Measurements from ENCODE around the gene ACSF2. TPM values are rescaled to one million over a fixed set of nuclear protein-coding genes. Genes with fewer than 3 reads are reported as not detected.

ACSF2 gene
- polyA plus RNA-seq, 1 donor (not counting 4 experiments of a cell fraction or from before 2014, with no cell fraction given) = 71.9 TPM

GRCh38 chr17:50430821-50431618 is 5.0 kb downstream of the ACSF2 start:
- peaks cover 3 to 6% of the 10 kb centered on the region in 2 experiments for H3K36me3 ChIP-seq (ENCODE audit: control insufficient read depth in 2 of 2, extremely low read depth in 1 of 2, insufficient read depth in 2 of 2, low read length in 2 of 2)
- no peaks in the 10 kb centered on the region for H3K9me3 ChIP-seq (ENCODE audit: control insufficient read depth, low read depth, low read length)
- H2AFZ ChIP-seq (ENCODE audit: control insufficient read depth, low read length) = no peak overlapping the region
- no peak overlapping the region for H3K4me2 ChIP-seq (ENCODE audit: control insufficient read depth, extremely low read depth, insufficient read depth, low read depth, low read length)
- H4K20me1 ChIP-seq (ENCODE audit: control insufficient read depth, extremely low read depth, insufficient read depth, low read length) = no peaks in the 10 kb centered on the region
- dilution Hi-C loops (cut with MboI; ENCODE audit: extremely low pct_ligation_motif_present, low sequenced_read_pairs) = no loop called here
- no peak overlapping the region for H3K27ac ChIP-seq (ENCODE audit: control insufficient read depth, insufficient read depth, low read length)
- no peak for DNase-seq (ENCODE audit: low read depth, low spot score)
- H3K79me2 ChIP-seq (ENCODE audit: control insufficient read depth, insufficient read depth, low read length) = peaks cover 34% of the 10 kb centered on the region
- no peak for TF ChIP-seq EZH2 (IDR thresholded peaks at IDR 0.05; ENCODE audit: low read length)
- no peak for TF ChIP-seq CTCF (optimal IDR thresholded peaks at IDR 0.05 in 1 of 3, IDR thresholded peaks at IDR 0.05 in 1 of 3, conservative IDR thresholded peaks at IDR 0.05 in 1 of 3; ENCODE audit: extremely low read depth in 1 of 3, insufficient read depth in 2 of 3, low read length in 3 of 3)
- peaks cover 39% of the 10 kb centered on the region for H3K4me1 ChIP-seq (ENCODE audit: control insufficient read depth, extremely low read depth, insufficient read depth, low read length)
- H3K9me1 ChIP-seq (ENCODE audit: control insufficient read depth, extremely low read depth, insufficient read depth, low read length) = no peaks in the 10 kb centered on the region
- H3K4me3 ChIP-seq (ENCODE audit: control insufficient read depth in 2 of 3, extremely low read depth in 1 of 3, insufficient read depth in 2 of 3, low read depth in 1 of 3, low read length in 3 of 3) = no peak overlapping the region
- no peaks in the 10 kb centered on the region for H3K27me3 ChIP-seq (ENCODE audit: control insufficient read depth, extremely low read depth, insufficient read depth, low read length)
- FAIRE-seq = no peak
- H3K9ac ChIP-seq (ENCODE audit: control insufficient read depth, extremely low read depth, insufficient read depth, low read length) = no peak overlapping the region

- no peak for FAIRE-seq
- dilution Hi-C loops (cut with MboI; ENCODE audit: extremely low pct_ligation_motif_present, low sequenced_read_pairs) = no loop called here
Measured at GRCh38 chr17:50432125-50432762, 6.2 kb downstream of the ACSF2 start.

More at GRCh38 chr17:50432125-50432762, 6.2 kb downstream of the ACSF2 start:
- Histone ChIP-seq H3K9me1 (ENCODE audit: control insufficient read depth, extremely low read depth, insufficient read depth, low read length) (no peaks in the 10 kb centered on the region), H3K27me3 (ENCODE audit: control insufficient read depth, extremely low read depth, insufficient read depth, low read length) (no peaks in the 10 kb centered on the region), H3K4me2 (ENCODE audit: control insufficient read depth, extremely low read depth, insufficient read depth, low read depth, low read length) (no peak overlapping the region), H3K79me2 (ENCODE audit: control insufficient read depth, insufficient read depth, low read length) (peaks cover 25% of the 10 kb centered on the region), H2AFZ (ENCODE audit: control insufficient read depth, low read length) (no peak overlapping the region), H3K9ac (ENCODE audit: control insufficient read depth, extremely low read depth, insufficient read depth, low read length) (no peak overlapping the region), H4K20me1 (ENCODE audit: control insufficient read depth, extremely low read depth, insufficient read depth, low read length) (no peaks in the 10 kb centered on the region), H3K4me3 (ENCODE audit: control insufficient read depth in 2 of 3, extremely low read depth in 1 of 3, insufficient read depth in 2 of 3, low read depth in 1 of 3, low read length in 3 of 3) (no peak overlapping the region), H3K36me3 (ENCODE audit: control insufficient read depth in 2 of 2, extremely low read depth in 1 of 2, insufficient read depth in 2 of 2, low read length in 2 of 2) (peaks cover 3 to 6% of the 10 kb centered on the region in 2 experiments), H3K27ac (ENCODE audit: control insufficient read depth, insufficient read depth, low read length) (no peak overlapping the region), H3K4me1 (ENCODE audit: control insufficient read depth, extremely low read depth, insufficient read depth, low read length) (peaks cover 32% of the 10 kb centered on the region), H3K9me3 (ENCODE audit: control insufficient read depth, low read depth, low read length) (no peaks in the 10 kb centered on the region)
- TF ChIP-seq EZH2 (IDR thresholded peaks at IDR 0.05; ENCODE audit: low read length) (no peak), CTCF (optimal IDR thresholded peaks at IDR 0.05 in 1 of 3, IDR thresholded peaks at IDR 0.05 in 1 of 3, conservative IDR thresholded peaks at IDR 0.05 in 1 of 3; ENCODE audit: extremely low read depth in 1 of 3, insufficient read depth in 2 of 3, low read length in 3 of 3) (no peak)
- DNase-seq (ENCODE audit: low read depth, low spot score) = no peak
